ENCODE results near the gene DNAJC5G. TPM values are rescaled to one million over a fixed set of nuclear protein-coding genes. Genes with fewer than 3 reads are reported as not detected.

The DNAJC5G gene
- total RNA-seq, result not detected

- 84% methylated on average over 28 of the region's 39 CpGs for WGBS
- H3K27me3 ChIP-seq, result peaks cover 14% of the 10 kb centered on the region
These were observed at the start of gene DNAJC5G for GRCh38 chr2:27275211-27276150. TSS of gene DNAJC5G (plus strand) at chr2:27275433. CDS start at chr2:27276729, 1,296 bp downstream.

GRCh38 chr2:27225526-27225925, 49.7 kb upstream of the DNAJC5G start:
- H3K27ac ChIP-seq, result no peak overlapping the region
- H3K36me3 ChIP-seq, result peaks cover 87% of the 10 kb centered on the region
- no peak for TF ChIP-seq EP300 (IDR thresholded peaks at IDR 0.05)
- TF ChIP-seq POLR2AphosphoS5 (IDR thresholded peaks at IDR 0.05), result no peak
- no peak for TF ChIP-seq POLR2A (IDR thresholded peaks at IDR 0.05)
- TF ChIP-seq, protein P1, sequence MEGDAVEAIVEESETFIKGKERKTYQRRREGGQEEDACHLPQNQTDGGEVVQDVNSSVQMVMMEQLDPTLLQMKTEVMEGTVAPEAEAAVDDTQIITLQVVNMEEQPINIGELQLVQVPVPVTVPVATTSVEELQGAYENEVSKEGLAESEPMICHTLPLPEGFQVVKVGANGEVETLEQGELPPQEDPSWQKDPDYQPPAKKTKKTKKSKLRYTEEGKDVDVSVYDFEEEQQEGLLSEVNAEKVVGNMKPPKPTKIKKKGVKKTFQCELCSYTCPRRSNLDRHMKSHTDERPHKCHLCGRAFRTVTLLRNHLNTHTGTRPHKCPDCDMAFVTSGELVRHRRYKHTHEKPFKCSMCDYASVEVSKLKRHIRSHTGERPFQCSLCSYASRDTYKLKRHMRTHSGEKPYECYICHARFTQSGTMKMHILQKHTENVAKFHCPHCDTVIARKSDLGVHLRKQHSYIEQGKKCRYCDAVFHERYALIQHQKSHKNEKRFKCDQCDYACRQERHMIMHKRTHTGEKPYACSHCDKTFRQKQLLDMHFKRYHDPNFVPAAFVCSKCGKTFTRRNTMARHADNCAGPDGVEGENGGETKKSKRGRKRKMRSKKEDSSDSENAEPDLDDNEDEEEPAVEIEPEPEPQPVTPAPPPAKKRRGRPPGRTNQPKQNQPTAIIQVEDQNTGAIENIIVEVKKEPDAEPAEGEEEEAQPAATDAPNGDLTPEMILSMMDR (IDR thresholded peaks at IDR 0.05), result no peak
- no peak overlapping the region for H3K4me3 ChIP-seq
- H3K4me1 ChIP-seq, result no peaks in the 10 kb centered on the region
- H3K27me3 ChIP-seq, result no peaks in the 10 kb centered on the region
- 96% methylated on average over 8 of the region's 9 CpGs for WGBS
- no peaks in the 10 kb centered on the region for H3K9me3 ChIP-seq
- DNase-seq (ENCODE audit: low spot score in 2 of 2), result no peak

More at GRCh38 chr2:27275211-27276150, at the start of gene DNAJC5G:
- no peaks in the 10 kb centered on the region for H3K4me1 ChIP-seq
- no peaks in the 10 kb centered on the region for H3K9me3 ChIP-seq
- H3K4me3 ChIP-seq, result no peak within 1 kb of the TSS
- no peak for DNase-seq (ENCODE audit: low spot score in 2 of 2)
- TF ChIP-seq POLR2A (IDR thresholded peaks at IDR 0.05) (no peak), POLR2AphosphoS5 (IDR thresholded peaks at IDR 0.05) (no peak), EP300 (IDR thresholded peaks at IDR 0.05) (no peak)
- TF ChIP-seq, protein P1 (IDR thresholded peaks at IDR 0.05), result no peak
- H3K36me3 ChIP-seq, result no peaks in the 10 kb centered on the region
- no peak within 1 kb of the TSS for H3K27ac ChIP-seq

GRCh38 chr2:27227501-27227900, 47.7 kb upstream of the DNAJC5G start:
- Histone ChIP-seq H3K27me3 (no peaks in the 10 kb centered on the region), H3K4me1 (no peaks in the 10 kb centered on the region), H3K36me3 (peaks cover 98% of the 10 kb centered on the region), H3K4me3 (no peak overlapping the region), H3K9me3 (no peaks in the 10 kb centered on the region), H3K27ac (no peak overlapping the region)
- DNase-seq (ENCODE audit: low spot score in 2 of 2), result no peak
- 83% methylated on average over 2 of the region's 2 CpGs for WGBS
- TF ChIP-seq POLR2AphosphoS5 (IDR thresholded peaks at IDR 0.05) (no peak), EP300 (IDR thresholded peaks at IDR 0.05) (no peak), POLR2A (IDR thresholded peaks at IDR 0.05) (no peak)
- TF ChIP-seq, protein P1 (IDR thresholded peaks at IDR 0.05), result no peak

- no peak for DNase-seq (ENCODE audit: low spot score in 2 of 2)
- Histone ChIP-seq H3K4me1 (no peaks in the 10 kb centered on the region), H3K9me3 (no peaks in the 10 kb centered on the region), H3K27ac (no peak overlapping the region), H3K36me3 (peaks cover 98% of the 10 kb centered on the region), H3K27me3 (no peaks in the 10 kb centered on the region), H3K4me3 (no peak overlapping the region)
- TF ChIP-seq, protein P1 (IDR thresholded peaks at IDR 0.05), result no peak
- TF ChIP-seq POLR2A (IDR thresholded peaks at IDR 0.05) (no peak), EP300 (IDR thresholded peaks at IDR 0.05) (no peak), POLR2AphosphoS5 (IDR thresholded peaks at IDR 0.05) (no peak)
- WGBS, result 95% methylated on average over 11 of the region's 13 CpGs
These were observed 43.3 kb upstream of the DNAJC5G start for GRCh38 chr2:27231921-27232320.

GRCh38 chr2:27233341-27233740, 41.9 kb upstream of the DNAJC5G start:
- WGBS, result 100% methylated on average over 3 of the region's 14 CpGs
- H3K27ac ChIP-seq, result no peak overlapping the region
- TF ChIP-seq POLR2AphosphoS5 (IDR thresholded peaks at IDR 0.05) (no peak), EP300 (IDR thresholded peaks at IDR 0.05) (no peak), POLR2A (IDR thresholded peaks at IDR 0.05) (no peak)
- TF ChIP-seq, protein P1 (IDR thresholded peaks at IDR 0.05), result no peak
- H3K27me3 ChIP-seq, result no peaks in the 10 kb centered on the region
- no peak overlapping the region for H3K4me3 ChIP-seq
- no peaks in the 10 kb centered on the region for H3K9me3 ChIP-seq
- DNase-seq (ENCODE audit: low spot score in 2 of 2), result no peak
- peaks cover 98% of the 10 kb centered on the region for H3K36me3 ChIP-seq
- H3K4me1 ChIP-seq, result no peaks in the 10 kb centered on the region
